Measurements from ENCODE around the gene SLC12A2.

DNA sequence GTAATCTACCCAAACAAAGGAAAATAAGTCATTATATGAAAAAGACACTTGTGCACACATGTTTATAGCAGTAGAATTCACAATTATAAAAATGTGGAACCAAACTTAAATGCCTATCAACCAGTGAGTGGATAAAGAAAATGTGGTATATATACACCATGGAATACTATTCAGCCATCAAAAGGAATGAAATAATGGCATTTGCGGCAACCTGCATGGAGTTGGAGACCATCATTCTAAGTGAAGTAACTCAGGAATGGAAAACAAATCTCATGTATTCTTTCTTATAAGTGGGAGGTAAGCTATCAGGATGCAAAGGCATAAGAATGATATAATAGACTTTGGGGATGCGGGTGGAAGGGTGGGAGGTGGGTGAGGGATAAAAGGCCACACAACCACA, 34.6 kb downstream of the SLC12A2 start:
- no peak for TF ChIP-seq TAF1 (IDR thresholded peaks at IDR 0.05; ENCODE audit: low read depth)
- no peak for TF ChIP-seq CREB1 (IDR thresholded peaks at IDR 0.05; ENCODE audit: low read depth)
- TF ChIP-seq, protein P1, sequence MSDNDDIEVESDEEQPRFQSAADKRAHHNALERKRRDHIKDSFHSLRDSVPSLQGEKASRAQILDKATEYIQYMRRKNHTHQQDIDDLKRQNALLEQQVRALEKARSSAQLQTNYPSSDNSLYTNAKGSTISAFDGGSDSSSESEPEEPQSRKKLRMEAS (IDR thresholded peaks at IDR 0.05), result no peak
- TF ChIP-seq RAD21 (IDR thresholded peaks at IDR 0.05; ENCODE audit: low read depth), result no peak
- no peak for TF ChIP-seq EP300 (IDR thresholded peaks at IDR 0.05; ENCODE audit: borderline replicate concordance)
- TF ChIP-seq YY1 (IDR thresholded peaks at IDR 0.05; ENCODE audit: low read depth), result no peak
- no peak for TF ChIP-seq EGR1 (IDR thresholded peaks at IDR 0.05)
- TF ChIP-seq, protein P2, sequence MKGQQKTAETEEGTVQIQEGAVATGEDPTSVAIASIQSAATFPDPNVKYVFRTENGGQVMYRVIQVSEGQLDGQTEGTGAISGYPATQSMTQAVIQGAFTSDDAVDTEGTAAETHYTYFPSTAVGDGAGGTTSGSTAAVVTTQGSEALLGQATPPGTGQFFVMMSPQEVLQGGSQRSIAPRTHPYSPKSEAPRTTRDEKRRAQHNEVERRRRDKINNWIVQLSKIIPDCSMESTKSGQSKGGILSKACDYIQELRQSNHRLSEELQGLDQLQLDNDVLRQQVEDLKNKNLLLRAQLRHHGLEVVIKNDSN (IDR thresholded peaks at IDR 0.05), result no peak
- no peak for TF ChIP-seq NFIC (IDR thresholded peaks at IDR 0.05)
- TF ChIP-seq FOXM1 (IDR thresholded peaks at IDR 0.05; ENCODE audit: borderline replicate concordance, low read depth), result no peak

All from Ishikawa (cell line).